Measurements from ENCODE around the gene SRRM2.
"Not testable (repeated sequence)": the region's sequence is repeated elsewhere in the genome, so short reads cannot be mapped to it uniquely, and the experiment has no call there.

Gene SRRM2

DNA sequence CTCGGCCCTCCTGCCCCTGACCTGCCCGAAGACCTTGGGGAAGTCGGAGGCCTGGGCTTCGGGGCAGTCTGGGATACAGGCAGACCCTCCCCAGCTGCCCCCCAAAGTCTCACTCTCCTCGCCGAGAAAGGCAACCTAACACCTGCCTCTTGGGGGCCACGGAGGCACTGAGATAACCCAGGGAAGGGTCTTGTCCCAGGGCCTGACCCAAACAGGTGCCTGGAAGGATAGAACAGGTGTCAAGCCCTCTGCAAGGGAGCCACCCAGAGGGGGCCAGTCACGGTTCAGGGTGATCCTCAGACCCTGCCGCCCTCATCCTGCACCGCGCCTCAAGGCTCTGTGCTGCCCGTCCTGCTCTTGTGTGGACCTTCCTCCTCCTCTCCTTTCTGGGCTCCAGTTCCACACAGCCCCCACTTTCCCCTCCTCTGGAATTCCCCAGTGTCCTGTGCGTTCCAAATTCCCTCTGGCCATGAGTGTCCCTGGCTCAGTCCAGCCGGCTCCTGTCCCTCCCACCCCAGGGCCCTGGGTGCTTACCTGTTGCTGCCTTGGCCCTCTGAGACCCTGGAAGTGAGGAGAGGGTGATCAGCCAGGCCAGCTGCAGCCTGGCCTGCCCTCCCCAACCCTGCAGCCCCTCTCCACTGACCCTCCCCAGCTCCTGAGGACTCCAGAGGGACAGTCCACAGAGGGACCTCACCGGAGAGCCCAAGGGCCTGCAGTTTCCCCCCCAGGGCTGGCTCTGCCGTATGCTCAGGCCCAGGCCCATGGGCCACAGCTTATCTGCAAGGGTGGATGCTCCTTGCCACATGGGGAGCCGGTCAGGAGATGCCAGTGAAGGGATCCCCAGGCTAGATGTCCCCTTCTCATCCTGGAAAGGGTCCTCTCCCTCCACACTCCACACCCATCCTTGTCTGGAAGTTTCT lies 36.2 kb upstream of the SRRM2 start:
- DNase-seq (ENCODE audit: low read depth) = no peak
- Histone ChIP-seq H3K4me3 (ENCODE audit: low read length) (no peak overlapping the region), H3K4me1 (ENCODE audit: control insufficient read depth, insufficient read depth, low read length) (peaks cover 5% of the 10 kb centered on the region)

DNA sequence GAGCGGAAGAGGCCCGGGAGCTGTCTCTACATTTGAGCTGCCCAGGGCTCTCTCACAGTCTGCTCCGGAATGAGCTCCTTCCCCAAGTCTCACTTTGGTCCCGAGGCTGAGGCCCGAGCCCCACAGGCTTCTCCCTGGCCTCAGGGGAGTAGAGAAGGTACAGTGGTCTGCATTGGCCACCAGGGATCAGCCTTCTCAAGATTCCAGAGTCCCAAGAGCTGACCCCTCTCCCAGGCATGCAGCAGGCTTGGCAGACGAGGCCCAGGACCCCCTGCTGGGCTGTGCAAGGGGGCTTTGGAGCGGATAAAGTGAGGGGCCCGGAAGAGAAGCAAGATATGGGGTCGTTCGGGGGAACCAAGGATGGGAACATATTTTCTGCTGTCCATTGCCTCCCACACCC lies 35.5 kb upstream of the SRRM2 start:
- no peaks in the 10 kb centered on the region for H3K9me3 ChIP-seq (ENCODE audit: control insufficient read depth, low read length)
- peaks cover 5% of the 10 kb centered on the region for H3K4me1 ChIP-seq (ENCODE audit: control insufficient read depth, insufficient read depth, low read length)
- no peak overlapping the region for H3K9ac ChIP-seq (ENCODE audit: low read length)
- no peaks in the 10 kb centered on the region for H3K27me3 ChIP-seq (replicated peaks; ENCODE audit: control insufficient read depth, insufficient read depth, low read length)
- no peak overlapping the region for H3K4me3 ChIP-seq (ENCODE audit: low read length)
- DNase-seq (ENCODE audit: low read depth) = no peak
- no peaks in the 10 kb centered on the region for H3K36me3 ChIP-seq (ENCODE audit: control insufficient read depth, insufficient read depth, low read length, severe bottlenecking)

More for the DNA sequence above, 36.2 kb upstream of the SRRM2 start:
- H3K36me3 ChIP-seq (ENCODE audit: control insufficient read depth, insufficient read depth, low read length, severe bottlenecking) = no peaks in the 10 kb centered on the region
- H3K27me3 ChIP-seq (replicated peaks; ENCODE audit: control insufficient read depth, insufficient read depth, low read length) = no peaks in the 10 kb centered on the region
- no peak overlapping the region for H3K9ac ChIP-seq (ENCODE audit: low read length)
- no peaks in the 10 kb centered on the region for H3K9me3 ChIP-seq (ENCODE audit: control insufficient read depth, low read length)

DNA sequence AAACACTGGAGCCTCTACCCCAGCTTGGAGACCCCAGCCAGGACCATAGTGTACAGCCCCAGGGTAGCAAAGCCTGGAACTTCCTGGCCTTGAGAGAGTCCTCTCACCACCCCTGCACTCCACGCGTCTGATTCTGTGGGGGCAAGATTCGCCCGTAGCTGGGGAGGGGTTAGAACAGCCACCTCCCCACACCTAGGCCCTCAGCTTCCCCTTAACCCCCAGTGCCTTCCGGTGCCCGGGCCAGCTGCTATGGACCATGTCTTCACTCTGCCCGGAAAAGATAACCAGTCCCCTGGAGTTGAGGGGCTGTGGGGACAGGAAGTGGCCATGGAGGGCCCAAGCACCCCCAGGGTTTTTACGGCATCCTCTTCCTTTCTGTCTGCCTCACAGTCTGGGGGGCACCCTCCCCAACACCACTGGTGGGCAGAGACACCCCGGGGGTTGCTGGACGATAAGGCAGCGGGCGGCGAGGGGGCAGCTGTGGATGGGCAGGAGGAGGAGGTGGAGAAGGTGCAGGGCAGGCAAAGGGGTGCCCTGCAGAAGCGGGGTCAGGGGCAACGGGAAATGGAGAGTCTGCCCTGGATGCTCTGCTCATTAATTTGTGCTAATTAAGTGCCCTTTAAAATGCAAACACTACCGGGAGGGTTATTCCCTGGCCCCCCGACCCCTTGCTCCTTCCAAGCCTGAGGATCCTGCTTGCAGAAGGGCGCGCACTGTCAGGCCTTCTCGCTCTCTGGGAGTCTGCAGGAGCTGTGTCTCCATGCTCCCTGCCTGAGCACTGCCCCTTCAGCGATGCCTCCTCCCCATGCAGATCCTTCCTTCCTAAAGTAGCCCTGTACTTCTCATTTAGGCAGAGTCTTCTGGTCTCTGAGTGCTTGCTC lies 34.8 kb upstream of the SRRM2 start:
- H3K4me1 ChIP-seq (ENCODE audit: control insufficient read depth, insufficient read depth, low read length) = peaks cover 5% of the 10 kb centered on the region
- no peaks in the 10 kb centered on the region for H3K27me3 ChIP-seq (replicated peaks; ENCODE audit: control insufficient read depth, insufficient read depth, low read length)
- no peaks in the 10 kb centered on the region for H3K36me3 ChIP-seq (ENCODE audit: control insufficient read depth, insufficient read depth, low read length, severe bottlenecking)
- no peak overlapping the region for H3K9ac ChIP-seq (ENCODE audit: low read length)
- DNase-seq (ENCODE audit: low read depth) = no peak
- no peak overlapping the region for H3K4me3 ChIP-seq (ENCODE audit: low read length)
- H3K9me3 ChIP-seq (ENCODE audit: control insufficient read depth, low read length) = no peaks in the 10 kb centered on the region

DNA sequence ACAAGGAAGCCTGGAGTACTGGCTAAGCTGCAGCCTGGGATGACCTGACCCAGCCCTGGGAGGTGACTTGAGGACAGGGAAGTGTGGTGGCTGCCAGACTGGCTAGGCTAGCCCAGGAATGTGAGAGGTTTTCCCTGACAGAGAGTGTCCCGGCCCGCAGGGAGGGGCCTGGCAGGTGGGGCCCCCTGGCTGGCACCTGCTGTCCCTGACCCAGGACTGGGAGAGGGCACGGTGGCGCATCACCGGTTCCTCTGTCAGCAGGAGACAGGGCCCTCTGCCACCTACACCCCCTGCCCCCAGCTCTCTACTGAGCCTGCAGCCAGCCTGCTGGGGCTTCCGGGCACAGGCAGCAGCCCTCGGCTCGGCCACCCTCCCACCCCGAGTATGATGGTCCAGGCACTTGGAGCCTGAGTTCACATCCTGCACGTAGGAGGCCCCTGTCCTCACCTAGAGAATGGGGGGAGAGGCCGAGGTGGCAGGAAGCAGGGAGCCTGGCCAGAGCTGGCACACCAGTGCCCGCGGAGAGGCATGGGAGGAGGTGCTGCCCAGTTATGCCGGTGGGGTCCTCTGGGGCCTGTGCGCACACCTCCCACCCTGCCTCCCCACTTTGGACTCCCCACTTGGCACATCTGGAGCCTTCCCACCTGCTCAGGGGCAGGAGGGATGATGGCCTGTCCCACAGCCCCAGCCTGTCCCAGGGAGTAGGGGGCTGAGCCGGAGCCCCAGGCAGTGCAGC lies 32.9 kb upstream of the SRRM2 start:
- Histone ChIP-seq H3K9me3 (ENCODE audit: control insufficient read depth, low read length) (no peaks in the 10 kb centered on the region), H3K4me3 (ENCODE audit: low read length) (no peak overlapping the region), H3K9ac (ENCODE audit: low read length) (no peak overlapping the region), H3K4me1 (ENCODE audit: control insufficient read depth, insufficient read depth, low read length) (peaks cover 5% of the 10 kb centered on the region), H3K36me3 (ENCODE audit: control insufficient read depth, insufficient read depth, low read length, severe bottlenecking) (no peaks in the 10 kb centered on the region), H3K27me3 (replicated peaks; ENCODE audit: control insufficient read depth, insufficient read depth, low read length) (no peaks in the 10 kb centered on the region)
- no peak for DNase-seq (ENCODE audit: low read depth)

DNA sequence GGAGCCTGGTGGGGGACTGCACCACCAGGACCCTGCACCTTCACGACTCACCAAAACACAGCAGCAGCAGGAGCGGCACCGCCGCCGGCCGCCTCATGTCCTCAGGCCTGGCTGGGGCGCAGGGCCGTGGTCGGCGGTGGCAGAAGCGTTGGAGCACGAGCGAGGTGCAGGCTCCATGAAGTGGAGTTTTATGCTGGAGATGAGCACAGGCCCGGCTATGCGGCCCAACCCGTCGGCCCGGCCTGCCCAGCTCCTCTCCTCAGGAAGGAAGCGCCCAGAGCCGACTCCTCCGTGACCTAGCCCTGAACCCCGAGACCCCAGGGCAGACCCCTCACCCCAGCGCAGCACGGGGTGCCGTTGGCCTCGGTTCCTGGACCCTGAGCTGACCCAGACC lies 32.4 kb upstream of the SRRM2 start, which contains the start of gene PRSS27:
Gene PRSS27 (minus strand): TSS at position 161 of the 394 bp plus-strand sequence. CDS start 64 bp downstream, at position 97.
- peak within 1 kb of the TSS; percentile 77 for H3K9ac ChIP-seq (ENCODE audit: low read length)
- peaks cover 5% of the 10 kb centered on the region for H3K4me1 ChIP-seq (ENCODE audit: control insufficient read depth, insufficient read depth, low read length)
- peak within 1 kb of the TSS; percentile 76 for H3K4me3 ChIP-seq (ENCODE audit: low read length)
- no peaks in the 10 kb centered on the region for H3K36me3 ChIP-seq (ENCODE audit: control insufficient read depth, insufficient read depth, low read length, severe bottlenecking)
- no peak for DNase-seq (ENCODE audit: low read depth)
- H3K9me3 ChIP-seq (ENCODE audit: control insufficient read depth, low read length) = no peaks in the 10 kb centered on the region
- H3K27me3 ChIP-seq (replicated peaks; ENCODE audit: control insufficient read depth, insufficient read depth, low read length) = no peaks in the 10 kb centered on the region

DNA sequence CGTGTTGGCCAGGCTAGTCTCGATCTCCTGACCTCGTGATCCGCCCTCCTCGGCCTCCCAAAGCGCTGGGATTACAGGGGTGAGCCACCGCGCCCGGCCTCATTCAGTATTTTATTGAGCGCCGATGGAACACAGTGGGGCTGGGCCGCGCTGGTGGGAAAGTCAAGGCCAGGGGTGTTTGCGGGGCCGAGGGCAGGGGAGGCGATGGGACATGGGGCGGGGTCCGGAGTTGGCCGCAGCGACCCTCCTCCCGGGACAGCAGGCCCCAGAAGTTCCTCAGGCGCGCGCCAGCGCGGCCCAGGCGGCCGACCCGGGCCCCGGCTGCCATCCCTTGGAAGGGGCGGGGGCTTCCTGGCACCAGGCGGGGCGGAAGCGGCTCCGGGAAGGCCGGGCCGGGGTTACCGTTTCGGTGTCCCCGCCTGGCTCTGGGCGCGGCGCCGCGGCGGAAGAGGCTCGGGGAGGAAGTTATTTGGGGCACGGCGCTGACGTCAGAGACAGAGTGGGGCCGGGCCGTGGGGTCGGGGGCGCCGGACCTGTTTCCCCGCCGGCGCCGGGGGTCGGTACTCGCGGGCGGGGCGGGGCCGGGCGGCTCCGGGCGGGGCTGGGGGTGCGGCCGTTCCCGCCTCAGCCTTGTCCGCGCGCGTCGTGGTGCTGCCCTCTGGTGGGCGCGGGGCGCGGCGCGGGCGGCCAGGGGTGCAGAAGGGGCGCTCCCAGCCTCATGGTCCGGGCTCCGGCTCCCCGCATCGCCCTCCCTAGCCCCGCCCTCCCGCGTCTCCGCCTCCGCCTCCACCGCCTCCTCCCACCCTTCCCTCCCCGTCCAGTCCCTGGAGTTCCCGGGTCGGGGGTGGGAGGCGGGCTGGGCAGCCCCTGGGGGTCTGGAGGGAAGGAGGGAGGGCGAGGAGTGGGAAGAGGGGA lies 31.5 kb upstream of the SRRM2 start:
- H3K36me3 ChIP-seq (ENCODE audit: control insufficient read depth, insufficient read depth, low read length, severe bottlenecking) = no peaks in the 10 kb centered on the region
- H3K4me3 ChIP-seq (ENCODE audit: low read length) = peak overlapping the region; percentile 76
- no peaks in the 10 kb centered on the region for H3K27me3 ChIP-seq (replicated peaks; ENCODE audit: control insufficient read depth, insufficient read depth, low read length)
- H3K9ac ChIP-seq (ENCODE audit: low read length) = peak overlapping the region; percentile 77
- H3K9me3 ChIP-seq (ENCODE audit: control insufficient read depth, low read length) = no peaks in the 10 kb centered on the region
- DNase-seq (ENCODE audit: low read depth) = peak; percentile 92
- peaks cover 5% of the 10 kb centered on the region for H3K4me1 ChIP-seq (ENCODE audit: control insufficient read depth, insufficient read depth, low read length)

DNA sequence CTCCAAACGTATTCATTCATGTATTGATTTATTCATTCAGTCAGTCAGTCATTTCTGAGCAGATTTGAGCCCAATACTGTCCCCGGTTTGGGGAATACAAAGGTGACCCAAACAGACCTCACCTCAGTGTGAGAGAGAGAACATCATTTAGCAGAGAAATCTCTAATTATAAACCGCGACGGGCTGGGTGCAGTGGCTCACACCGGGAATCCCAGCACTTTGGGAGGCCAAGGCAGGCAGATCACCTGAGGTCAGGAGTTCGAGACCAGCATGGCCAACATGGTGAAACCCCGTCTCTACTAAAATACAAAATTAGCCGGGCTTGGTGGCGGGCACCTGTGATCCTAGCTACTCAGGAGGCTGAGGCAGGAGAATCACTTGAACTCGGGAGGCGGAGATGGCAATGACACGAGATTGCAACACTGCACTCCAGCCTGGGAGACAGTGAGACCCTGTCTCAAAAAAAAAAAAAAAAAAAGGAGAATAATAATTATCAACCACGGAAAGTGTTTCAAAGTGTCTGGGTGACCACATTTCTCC lies 30.7 kb upstream of the SRRM2 start:
- peak overlapping the region; percentile 72 for H3K9ac ChIP-seq (ENCODE audit: low read length)
- H3K4me1 ChIP-seq (ENCODE audit: control insufficient read depth, insufficient read depth, low read length); H3K36me3 ChIP-seq (ENCODE audit: control insufficient read depth, insufficient read depth, low read length, severe bottlenecking); H3K9me3 ChIP-seq (ENCODE audit: control insufficient read depth, low read length); DNase-seq (ENCODE audit: low read depth); H3K27me3 ChIP-seq (replicated peaks; ENCODE audit: control insufficient read depth, insufficient read depth, low read length): not testable (repeated sequence)
- H3K4me3 ChIP-seq (ENCODE audit: low read length) = peak overlapping the region; percentile 59

DNA sequence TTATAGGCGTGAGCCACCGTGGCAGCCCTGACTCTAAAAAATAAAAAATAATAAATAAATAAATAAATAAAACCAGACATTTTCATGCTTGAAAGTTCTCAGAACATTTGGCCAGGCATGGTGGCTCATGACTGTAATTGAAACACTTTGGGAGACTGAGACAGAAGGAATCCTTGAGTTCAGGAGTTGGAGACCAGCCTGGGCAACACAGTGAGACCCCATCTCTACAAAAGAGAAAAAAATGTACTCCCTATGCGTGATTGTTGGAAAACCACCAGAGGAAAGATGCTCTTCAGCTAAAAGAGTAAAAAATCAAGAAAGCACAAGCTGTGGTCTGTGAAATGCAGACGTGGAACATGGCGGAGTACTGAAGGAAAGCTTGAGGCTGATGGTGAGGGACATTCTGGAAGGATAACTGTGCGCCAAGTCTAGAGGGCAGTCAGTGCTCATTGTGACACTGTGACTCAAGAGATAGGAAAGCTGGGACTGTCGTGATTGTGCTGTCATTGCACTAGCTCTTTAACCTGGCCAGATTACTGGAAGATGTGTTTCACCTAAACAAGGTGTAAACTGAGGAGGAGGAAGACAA lies 28.3 kb upstream of the SRRM2 start:
- Histone ChIP-seq H3K9ac (ENCODE audit: low read length) (no peak overlapping the region), H3K36me3 (ENCODE audit: control insufficient read depth, insufficient read depth, low read length, severe bottlenecking) (no peaks in the 10 kb centered on the region), H3K27me3 (replicated peaks; ENCODE audit: control insufficient read depth, insufficient read depth, low read length) (no peaks in the 10 kb centered on the region), H3K4me3 (ENCODE audit: low read length) (no peak overlapping the region), H3K4me1 (ENCODE audit: control insufficient read depth, insufficient read depth, low read length) (peaks cover 5% of the 10 kb centered on the region), H3K9me3 (ENCODE audit: control insufficient read depth, low read length) (no peaks in the 10 kb centered on the region)
- DNase-seq (ENCODE audit: low read depth) = no peak

DNA sequence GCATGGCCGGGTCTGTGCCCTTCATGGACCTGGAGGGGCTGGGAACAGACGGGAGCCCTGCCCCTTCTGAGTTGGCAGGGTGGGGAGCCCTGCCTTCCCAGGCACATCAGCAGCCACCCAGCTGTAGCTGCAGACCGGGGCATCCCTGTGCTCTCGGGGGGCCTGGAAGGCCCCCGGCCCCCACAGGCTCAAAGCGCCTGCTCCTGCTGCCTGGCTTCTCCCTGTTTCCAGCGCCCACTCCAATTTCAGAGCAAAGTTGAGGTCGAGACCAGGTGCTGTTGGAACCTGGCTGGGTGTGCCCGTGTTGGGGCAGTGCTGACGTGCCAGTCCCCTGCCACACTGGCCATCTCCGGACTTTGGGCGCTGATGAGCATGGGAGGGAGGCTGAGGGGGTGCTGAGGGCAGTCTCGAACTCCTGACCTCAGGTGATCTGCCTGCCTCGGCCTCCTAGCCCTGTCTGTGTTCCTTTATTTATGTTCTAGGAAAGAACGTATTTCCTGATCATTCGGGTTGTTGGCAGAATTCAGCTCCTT lies 27.6 kb upstream of the SRRM2 start:
- H3K9me3 ChIP-seq (ENCODE audit: control insufficient read depth, low read length) = no peaks in the 10 kb centered on the region
- H3K27me3 ChIP-seq (replicated peaks; ENCODE audit: control insufficient read depth, insufficient read depth, low read length) = no peaks in the 10 kb centered on the region
- no peak overlapping the region for H3K4me3 ChIP-seq (ENCODE audit: low read length)
- H3K36me3 ChIP-seq (ENCODE audit: control insufficient read depth, insufficient read depth, low read length, severe bottlenecking) = no peaks in the 10 kb centered on the region
- DNase-seq (ENCODE audit: low read depth) = no peak
- no peak overlapping the region for H3K9ac ChIP-seq (ENCODE audit: low read length)
- peaks cover 1% of the 10 kb centered on the region for H3K4me1 ChIP-seq (ENCODE audit: control insufficient read depth, insufficient read depth, low read length)
